Tongue (tissue), 2 donors: ENCODE measurements around the gene PDCD11. TPM values are rescaled to one million over a fixed set of nuclear protein-coding genes. Genes with fewer than 3 reads are reported as not detected.
"Not testable (repeated sequence)": the region's sequence is repeated elsewhere in the genome, so short reads cannot be mapped to it uniquely, and the experiment has no call there.

Experiments
- DNase-seq: peaks from one replicate; pipeline ENCODE4 v3.0.0-alpha.2; 2015
- total RNA-seq: library from RNA; depleted of rRNA; stranded (reverse); fragments of >200 nt; gene quantifications from one replicate; pipeline ENCODE4 v1.2.3, GENCODE V29; 2014

PDCD11 gene
- total RNA-seq, 1 donor from 2014 or later, result 36.0 TPM

- DNase-seq, result no peak
These were observed 79.8 kb downstream of the PDCD11 start for GRCh38 chr10:103476046-103476768.

- DNase-seq, result no peak
These were observed 82.2 kb downstream of the PDCD11 start for GRCh38 chr10:103478671-103479070.

GRCh38 chr10:103479135-103479534 lies 82.7 kb downstream of the PDCD11 start, which contains the start of gene CALHM3:
TSS of gene CALHM3 (minus strand) at chr10:103479240. CDS start at chr10:103479032, 208 bp downstream.
- DNase-seq, result no peak

GRCh38 chr10:103480521-103480920 lies 84.1 kb downstream of the PDCD11 start:
- no peak for DNase-seq

- DNase-seq, result peak; percentile 67
These were observed 85.6 kb downstream of the PDCD11 start for GRCh38 chr10:103481974-103482531.

GRCh38 chr10:103486635-103487409 lies 90.4 kb downstream of the PDCD11 start:
- not testable (repeated sequence) for DNase-seq

GRCh38 chr10:103487410-103487708 lies 90.9 kb downstream of the PDCD11 start:
- DNase-seq, result no peak

GRCh38 chr10:103490986-103491314 lies 94.5 kb downstream of the PDCD11 start:
- no peak for DNase-seq

GRCh38 chr10:103491729-103492364 lies 95.4 kb downstream of the PDCD11 start:
- DNase-seq, result peak; percentile 85

GRCh38 chr10:103492655-103493261 lies 96.3 kb downstream of the PDCD11 start:
- no peak for DNase-seq

- peak; percentile 83 for DNase-seq
These were observed 97.0 kb downstream of the PDCD11 start, which contains the start of gene NEURL1 for GRCh38 chr10:103493362-103493915. TSS of gene NEURL1 (plus strand) at chr10:103493705. CDS start at chr10:103494388, 683 bp downstream.

- DNase-seq, result no peak
These were observed 97.8 kb downstream of the PDCD11 start for GRCh38 chr10:103493916-103494877.

- no peak for DNase-seq
These were observed 98.9 kb downstream of the PDCD11 start for GRCh38 chr10:103495321-103495720.

Other genes with a start within 250 kb of the PDCD11 start
- 154 TPM for gene NT5C2, start 203.4 kb upstream of the PDCD11 start, total RNA-seq
- not detected for gene RPEL1, start 150.7 kb upstream of the PDCD11 start, total RNA-seq
- gene INA, start 119.5 kb upstream of the PDCD11 start, total RNA-seq, result 1.0 TPM
- gene PCGF6, start 45.5 kb upstream of the PDCD11 start, total RNA-seq, result 13.7 TPM
- gene TAF5, start 28.6 kb upstream of the PDCD11 start, total RNA-seq, result 4.1 TPM
- gene ATP5MK, start 151 bp upstream of the PDCD11 start, total RNA-seq, result 102 TPM
- 10.1 TPM for gene CALHM2, start 55.7 kb downstream of the PDCD11 start, total RNA-seq
- gene CALHM1, start 62.3 kb downstream of the PDCD11 start, total RNA-seq, result 0.10 TPM
- not detected for gene CALHM3, start 82.6 kb downstream of the PDCD11 start, total RNA-seq
- gene NEURL1, start 97.1 kb downstream of the PDCD11 start, total RNA-seq, result 46.2 TPM